Renal cortical epithelial cell (primary cell): ENCODE measurements around the gene CCDC34. TPM values are rescaled to one million over a fixed set of nuclear protein-coding genes. Genes with fewer than 3 reads are reported as not detected.

Experiments
- DNase-seq: peaks from one replicate; pipeline ENCODE4 v3.0.0-alpha.2; 2011; ENCODE audit warnings: low read depth
- total RNA-seq: library from RNA; depleted of rRNA; stranded (reverse); fragments of >200 nt; gene quantifications from 2 replicates; pipeline ENCODE4 v1.2.3, GENCODE V29; 2014

CCDC34 gene
- total RNA-seq, 1 donor from 2014 or later = 4.0 TPM

GRCh38 chr11:27392278-27393114 is 29.5 kb upstream of the CCDC34 start:
- DNase-seq = peak; percentile 75

DNA sequence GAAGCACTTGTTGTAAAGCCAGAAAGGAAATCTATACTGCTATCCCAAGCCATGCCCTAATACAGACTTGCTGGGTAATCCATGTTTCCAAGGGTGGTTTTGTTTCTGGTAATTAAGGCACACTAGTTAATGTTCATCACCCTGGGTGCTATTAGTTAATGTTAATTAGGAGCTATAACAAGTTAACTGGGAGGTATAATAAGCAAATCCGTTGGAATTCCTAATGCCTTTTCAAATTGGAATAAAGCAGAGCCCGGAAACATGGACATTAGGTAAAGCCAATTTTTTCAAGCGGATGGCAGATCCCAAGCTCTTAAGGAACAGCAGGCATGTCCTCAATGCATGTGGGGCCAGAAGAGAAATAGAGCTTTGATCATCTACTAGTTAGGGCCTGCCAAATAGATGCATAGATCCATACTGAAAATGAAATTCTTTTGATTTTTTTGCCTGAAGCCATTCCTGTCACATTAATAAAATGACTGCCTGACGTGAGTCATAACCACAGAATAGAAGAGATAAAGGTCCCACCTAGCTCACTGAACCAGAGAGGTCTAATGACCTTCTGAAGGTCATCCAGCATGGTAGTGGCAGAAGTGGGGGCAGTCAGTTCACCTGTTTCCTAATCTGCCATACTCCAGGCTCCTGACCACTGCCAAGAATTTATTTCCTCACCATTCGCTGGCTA is 28.5 kb upstream of the CCDC34 start:
- peak; percentile 61 for DNase-seq

DNA sequence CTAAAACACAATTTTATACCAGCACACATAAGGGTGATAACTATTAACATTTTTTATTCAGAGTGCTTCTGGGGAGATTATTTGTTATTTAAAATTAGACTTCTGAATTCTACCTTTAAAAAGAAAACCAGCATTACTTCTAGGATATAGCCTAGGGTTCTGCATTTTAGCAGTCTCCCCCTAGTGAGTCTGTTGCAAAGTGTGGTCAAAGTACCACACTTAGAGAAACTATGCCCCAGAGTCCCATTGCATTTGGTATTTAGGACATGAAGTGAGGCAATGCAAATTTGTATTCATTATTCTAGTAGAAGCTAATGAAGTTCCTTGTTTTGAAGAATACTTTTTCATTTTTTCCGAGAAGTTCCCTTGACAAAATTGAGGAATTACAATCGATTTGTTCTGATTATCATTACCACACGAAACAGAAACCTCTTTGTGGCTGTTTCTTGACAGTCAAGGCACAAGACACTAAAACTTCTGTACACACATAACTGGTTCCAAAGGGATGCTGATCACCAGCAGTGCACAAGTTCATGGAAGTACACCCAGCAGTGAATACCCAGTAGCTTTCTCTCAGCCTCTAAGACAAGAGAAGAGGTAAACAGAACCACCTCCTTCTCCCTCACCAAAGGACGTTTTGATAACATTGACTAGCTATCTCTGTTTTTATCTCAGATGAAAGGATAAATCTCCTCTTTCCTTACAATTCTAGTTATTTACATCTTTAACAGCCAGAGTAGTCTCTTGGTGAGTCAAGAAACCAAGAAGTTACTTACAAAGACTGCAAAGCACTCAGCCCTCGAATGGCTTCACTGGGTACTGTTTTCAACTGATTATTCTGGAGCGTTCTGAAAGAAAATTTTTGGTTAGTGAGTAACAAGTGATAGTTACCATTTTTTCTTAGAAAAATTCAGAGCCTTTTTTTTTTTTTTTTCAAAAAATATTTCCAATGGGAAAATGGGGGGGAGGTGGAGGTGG is 27.6 kb upstream of the CCDC34 start:
- peak; percentile 75 for DNase-seq

DNA sequence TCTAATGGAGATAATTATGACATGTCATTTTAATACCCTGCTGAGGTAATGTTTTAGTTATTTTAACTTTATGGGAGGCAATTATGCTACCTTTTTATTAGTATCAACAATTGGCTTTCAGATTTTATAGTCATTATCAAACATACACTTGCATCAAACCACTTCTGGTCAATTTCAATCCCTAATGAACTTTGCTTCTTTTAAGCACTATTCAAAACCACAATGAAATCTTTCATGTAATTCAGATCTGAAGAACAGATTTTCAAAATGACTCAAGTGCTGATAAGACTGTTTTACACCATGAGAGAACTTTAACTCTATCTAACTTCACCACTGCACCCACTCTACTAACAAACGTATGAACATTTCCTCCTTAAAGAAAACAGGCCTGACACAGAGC is 25.9 kb upstream of the CCDC34 start:
- DNase-seq = no peak

GRCh38 chr11:27388001-27388400 is 25.0 kb upstream of the CCDC34 start:
- no peak for DNase-seq

- DNase-seq = no peak
These were observed 24.3 kb upstream of the CCDC34 start for GRCh38 chr11:27387362-27387761.

DNA sequence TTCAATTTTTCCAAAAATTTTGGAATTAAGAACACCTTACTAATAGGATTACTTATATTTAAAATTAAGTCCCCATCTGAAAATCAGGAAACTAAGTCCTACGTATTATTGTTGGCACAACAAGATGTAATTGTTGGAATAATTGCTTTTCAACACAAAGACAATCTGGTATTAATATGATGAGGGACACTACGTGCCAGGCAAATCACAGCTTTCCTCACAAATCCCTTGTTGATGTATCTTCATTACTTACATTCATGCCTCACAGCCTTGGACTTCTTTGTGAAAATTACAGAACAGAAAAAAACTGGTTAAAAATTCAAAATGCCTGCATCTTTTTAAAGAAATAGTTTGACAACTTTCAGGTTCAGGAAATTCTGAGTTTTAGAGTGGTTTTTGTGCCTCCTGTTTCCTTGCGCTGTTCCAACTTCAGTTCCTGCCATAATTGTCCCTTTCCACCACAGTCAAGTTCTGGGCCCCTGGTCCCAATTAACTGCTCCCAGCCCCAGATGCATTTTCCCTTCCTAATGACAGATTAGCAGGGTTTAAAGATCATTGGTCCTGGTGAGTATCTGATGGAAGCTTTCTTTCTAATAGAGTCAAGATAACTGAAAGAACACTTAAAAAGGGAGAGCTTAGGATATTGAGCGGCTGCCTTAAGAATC is 23.3 kb upstream of the CCDC34 start:
- DNase-seq = no peak

GRCh38 chr11:27385245-27385644 is 22.2 kb upstream of the CCDC34 start:
- DNase-seq = peak; percentile 86

DNA sequence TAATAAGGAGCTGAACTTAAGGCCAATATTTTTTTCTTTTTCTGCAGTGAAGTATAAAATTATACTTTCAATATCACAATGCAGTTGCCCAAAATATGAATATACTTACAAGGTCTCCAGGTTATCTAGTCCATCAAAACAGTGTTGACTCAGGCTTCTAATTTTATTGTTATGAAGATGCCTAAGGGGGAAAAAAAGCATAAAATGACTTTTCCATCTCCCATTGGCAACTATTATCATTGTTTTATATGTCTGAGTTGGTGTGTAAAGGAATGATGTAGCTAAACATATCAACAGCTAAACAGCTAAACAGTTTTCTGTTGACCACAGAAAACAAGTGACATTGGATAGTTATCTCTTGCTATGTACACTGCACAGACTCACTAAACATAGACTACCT is 21.2 kb upstream of the CCDC34 start:
- DNase-seq = no peak

GRCh38 chr11:27383645-27384044 is 20.6 kb upstream of the CCDC34 start:
- DNase-seq = no peak

GRCh38 chr11:27381238-27381666 is 18.2 kb upstream of the CCDC34 start:
- DNase-seq = peak; percentile 83

GRCh38 chr11:27380771-27381170 is 17.8 kb upstream of the CCDC34 start:
- no peak for DNase-seq

- DNase-seq = no peak
These were observed 16.4 kb upstream of the CCDC34 start for GRCh38 chr11:27379449-27379848.

DNA sequence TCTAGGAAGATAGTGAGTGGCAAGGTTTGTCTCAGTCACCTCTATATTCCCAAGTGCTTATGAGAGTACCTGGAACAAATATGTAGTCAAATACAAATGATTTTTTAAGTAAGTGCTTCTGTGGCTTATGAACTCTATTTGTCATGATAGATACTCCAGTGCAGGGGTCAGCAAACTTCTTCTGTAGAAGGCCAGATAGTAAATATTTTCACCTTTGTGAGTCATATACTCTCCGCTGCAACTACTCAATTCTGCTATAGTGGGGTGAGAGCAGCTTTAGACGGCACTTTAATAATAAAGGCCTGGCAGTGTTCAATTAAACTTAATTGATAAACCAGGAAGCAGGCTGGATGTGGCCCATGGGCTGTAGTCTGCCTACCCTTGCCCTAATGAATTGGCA is 12.4 kb upstream of the CCDC34 start:
- DNase-seq = no peak

DNA sequence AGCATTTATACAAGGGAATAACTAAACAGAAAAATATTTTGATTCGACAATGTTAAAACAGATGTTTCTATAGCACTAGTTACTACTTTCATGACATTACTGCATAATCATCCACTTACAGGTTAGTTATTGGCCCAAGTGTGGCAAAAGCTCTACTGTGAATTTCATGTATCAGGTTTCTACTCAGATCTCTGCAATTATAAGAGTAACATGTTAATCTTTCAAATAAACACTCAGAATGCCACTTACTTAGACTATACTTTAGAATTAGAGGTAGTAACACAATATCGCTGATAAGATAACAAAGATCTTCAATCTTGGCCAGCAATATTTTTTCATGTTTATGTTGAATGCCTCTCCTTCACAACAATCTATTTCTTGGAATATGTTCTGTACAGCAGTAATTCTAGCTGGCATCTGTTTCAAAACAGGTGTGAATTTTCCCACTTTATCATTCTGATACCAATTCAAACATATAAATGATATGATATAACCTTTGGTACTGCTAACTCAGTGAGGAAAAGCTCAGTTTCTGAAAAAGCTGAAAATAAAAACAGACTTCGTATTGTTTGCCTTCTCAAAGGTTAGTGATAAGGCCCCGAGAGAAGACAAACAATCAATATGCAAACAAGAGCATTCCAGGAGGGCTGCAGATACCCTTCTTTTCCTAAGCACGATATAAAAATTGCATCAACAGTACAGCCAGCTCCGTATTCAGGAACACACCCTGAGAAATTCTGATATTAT is 11.0 kb upstream of the CCDC34 start:
- no peak for DNase-seq

DNA sequence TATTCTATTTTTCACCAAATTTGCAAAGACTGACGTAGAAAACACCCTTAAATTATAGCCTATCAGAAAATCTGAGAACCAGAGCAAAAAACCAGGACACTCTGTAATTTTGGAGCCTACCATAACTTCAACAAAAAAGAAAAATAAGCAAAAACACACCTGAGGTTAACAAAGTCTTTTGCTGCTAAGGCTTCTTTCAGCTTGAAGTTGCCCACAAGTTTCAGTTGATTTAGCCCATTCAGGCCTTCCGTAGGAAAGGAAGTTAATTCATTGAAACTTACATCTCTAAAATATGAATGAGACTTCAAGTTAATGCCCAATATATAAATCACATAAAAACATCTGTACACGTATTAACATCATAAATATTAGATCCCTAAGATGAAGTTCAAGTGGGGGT is 10.4 kb upstream of the CCDC34 start:
- DNase-seq = no peak

DNA sequence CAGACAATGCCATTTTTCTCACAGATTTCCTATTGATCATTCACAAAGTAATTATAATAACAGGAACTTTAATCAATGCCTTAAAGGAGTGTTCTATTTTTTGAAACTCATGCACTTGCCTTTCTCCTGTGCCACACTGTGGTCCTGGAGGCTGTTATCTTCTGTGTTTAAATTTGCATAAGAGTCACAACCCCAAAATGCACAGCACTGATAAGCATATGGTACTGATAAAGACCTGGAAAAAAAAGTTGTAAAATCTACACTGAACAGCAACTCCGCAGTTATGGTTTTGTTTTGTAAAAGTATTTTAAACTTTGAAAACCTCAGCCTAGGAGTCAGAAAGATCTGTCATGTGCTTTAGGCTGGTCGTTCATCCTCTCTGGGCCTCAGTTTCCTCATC is 9.1 kb upstream of the CCDC34 start:
- DNase-seq = no peak

- no peak for DNase-seq
These were observed 8.5 kb upstream of the CCDC34 start for GRCh38 chr11:27371489-27371888.

- DNase-seq = no peak
These were observed 7.4 kb upstream of the CCDC34 start for GRCh38 chr11:27370374-27370773.

GRCh38 chr11:27367881-27368280 is 4.9 kb upstream of the CCDC34 start:
- DNase-seq = no peak

GRCh38 chr11:27363576-27364117 is 632 bp upstream of the CCDC34 start:
- DNase-seq = no peak
